ENCODE results near the gene SHC3. TPM values are rescaled to one million over a fixed set of nuclear protein-coding genes. Genes with fewer than 3 reads are reported as not detected.

The SHC3 gene
- total RNA-seq, 4 donors from 2014 or later = 2.3 to 4.9 (median 4.8) TPM

DNA sequence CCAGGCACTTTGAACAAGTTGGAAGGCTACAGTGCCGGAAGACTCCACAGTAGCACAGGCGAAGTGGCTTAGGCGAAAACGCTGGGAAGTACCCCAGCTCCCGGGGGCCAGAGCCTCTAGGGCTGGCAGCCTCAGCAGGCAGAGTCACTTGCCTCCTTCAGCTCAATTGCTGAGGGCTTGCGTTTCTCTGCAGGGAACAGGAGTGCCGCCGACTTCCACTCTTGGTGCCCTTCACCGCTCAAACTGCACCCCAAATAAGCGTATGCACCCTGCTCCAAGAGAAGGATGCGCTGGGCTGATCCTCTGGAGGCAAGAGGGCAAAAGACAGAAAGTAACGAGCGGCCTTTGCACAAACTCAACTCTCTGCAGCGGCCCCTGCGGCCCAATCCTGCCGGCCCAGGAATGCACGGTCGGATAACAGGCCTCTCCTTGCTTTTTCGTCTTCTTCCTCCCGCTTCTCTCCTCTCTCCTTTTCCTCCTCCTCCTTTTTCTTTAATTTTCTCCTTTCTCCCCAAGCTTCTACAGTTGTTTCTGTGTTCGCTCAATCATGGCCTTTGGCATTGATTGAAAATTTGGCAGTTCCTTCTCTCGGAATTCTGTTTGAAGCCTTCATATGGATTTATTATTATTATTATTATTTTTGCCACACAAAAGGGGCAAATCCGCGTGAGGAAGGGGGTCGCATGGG, 188.4 kb downstream of the SHC3 start:
- WGBS, 2 donors (ENCODE audit: low coverage in 1 of 2) = 29 to 67% methylated on average over 10 to 15 of the region's 25 CpGs
- no peak for ATAC-seq
- H3K27me3 ChIP-seq = no peaks in the 10 kb centered on the region
- peak overlapping the region; percentile 88 to 98 for H3K4me3 ChIP-seq
- H3K4me1 ChIP-seq = peaks cover 6 to 62% (median 7%) of the 10 kb centered on the region in 3 donors
- no peaks in the 10 kb centered on the region for H3K36me3 ChIP-seq
- TF ChIP-seq POLR2A (IDR thresholded peaks at IDR 0.05) = no peak
- TF ChIP-seq, protein P1, sequence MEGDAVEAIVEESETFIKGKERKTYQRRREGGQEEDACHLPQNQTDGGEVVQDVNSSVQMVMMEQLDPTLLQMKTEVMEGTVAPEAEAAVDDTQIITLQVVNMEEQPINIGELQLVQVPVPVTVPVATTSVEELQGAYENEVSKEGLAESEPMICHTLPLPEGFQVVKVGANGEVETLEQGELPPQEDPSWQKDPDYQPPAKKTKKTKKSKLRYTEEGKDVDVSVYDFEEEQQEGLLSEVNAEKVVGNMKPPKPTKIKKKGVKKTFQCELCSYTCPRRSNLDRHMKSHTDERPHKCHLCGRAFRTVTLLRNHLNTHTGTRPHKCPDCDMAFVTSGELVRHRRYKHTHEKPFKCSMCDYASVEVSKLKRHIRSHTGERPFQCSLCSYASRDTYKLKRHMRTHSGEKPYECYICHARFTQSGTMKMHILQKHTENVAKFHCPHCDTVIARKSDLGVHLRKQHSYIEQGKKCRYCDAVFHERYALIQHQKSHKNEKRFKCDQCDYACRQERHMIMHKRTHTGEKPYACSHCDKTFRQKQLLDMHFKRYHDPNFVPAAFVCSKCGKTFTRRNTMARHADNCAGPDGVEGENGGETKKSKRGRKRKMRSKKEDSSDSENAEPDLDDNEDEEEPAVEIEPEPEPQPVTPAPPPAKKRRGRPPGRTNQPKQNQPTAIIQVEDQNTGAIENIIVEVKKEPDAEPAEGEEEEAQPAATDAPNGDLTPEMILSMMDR (IDR thresholded peaks at IDR 0.05) = peak in 1 of 4 experiments; percentile 43
- no peaks in the 10 kb centered on the region for H3K9me3 ChIP-seq
- peak overlapping the region; percentile 90 to 98 (median 96) for H3K27ac ChIP-seq

DNA sequence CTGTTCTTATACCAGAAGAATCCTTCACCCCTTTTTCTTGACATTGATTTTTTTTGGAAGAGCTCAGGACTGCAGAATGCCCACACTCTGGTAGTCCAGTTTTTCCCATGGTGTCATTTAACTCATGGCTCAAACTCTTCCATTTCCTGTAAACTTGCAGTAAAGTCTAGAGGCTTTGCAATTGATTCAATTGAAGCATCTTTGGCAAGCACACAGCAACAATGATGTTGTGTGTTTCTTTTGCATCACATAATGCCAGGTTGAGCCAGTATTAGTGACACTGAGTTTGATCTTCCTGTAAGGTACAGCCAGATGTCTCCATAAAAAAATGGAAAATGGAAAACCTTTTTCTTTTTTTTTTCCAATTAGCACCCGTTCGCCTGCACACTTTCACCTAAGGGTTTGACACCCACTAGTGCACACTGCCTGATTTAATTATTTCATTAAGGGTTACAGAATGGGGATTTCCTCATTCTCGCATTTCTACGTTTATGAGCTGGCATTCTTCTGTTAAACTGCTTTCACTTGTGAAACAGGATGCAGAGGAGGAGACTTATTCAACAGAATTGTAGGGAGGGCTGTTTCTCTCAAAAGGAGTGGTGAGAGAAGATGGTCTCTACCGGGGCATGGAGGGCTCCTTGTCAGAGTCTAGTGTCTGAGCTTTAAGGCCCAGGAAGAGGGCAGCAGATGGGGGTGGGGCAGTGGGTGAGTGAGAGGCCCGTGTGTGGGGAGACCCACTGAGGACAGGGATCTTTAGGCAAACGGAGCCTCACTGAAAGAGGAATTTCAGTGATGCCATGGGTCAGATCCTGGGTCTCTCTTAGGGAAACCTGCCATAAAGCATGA, 189.6 kb downstream of the SHC3 start:
- TF ChIP-seq, protein P1 (IDR thresholded peaks at IDR 0.05) = no peak
- peak; percentile 58 for TF ChIP-seq POLR2AphosphoS5 (IDR thresholded peaks at IDR 0.05)
- 0 to 15% methylated on average over 5 of the region's 7 CpGs for WGBS, 2 donors (ENCODE audit: low coverage in 1 of 2)
- ATAC-seq = peak; percentile 18
- peaks cover 6 to 54% (median 7%) of the 10 kb centered on the region in 3 donors for H3K4me1 ChIP-seq
- peak overlapping the region; percentile 90 to 98 (median 96) for H3K27ac ChIP-seq
- H3K27me3 ChIP-seq = no peaks in the 10 kb centered on the region
- no peaks in the 10 kb centered on the region for H3K9me3 ChIP-seq
- no peak overlapping the region for H3K4me3 ChIP-seq
- H3K36me3 ChIP-seq = no peaks in the 10 kb centered on the region

DNA sequence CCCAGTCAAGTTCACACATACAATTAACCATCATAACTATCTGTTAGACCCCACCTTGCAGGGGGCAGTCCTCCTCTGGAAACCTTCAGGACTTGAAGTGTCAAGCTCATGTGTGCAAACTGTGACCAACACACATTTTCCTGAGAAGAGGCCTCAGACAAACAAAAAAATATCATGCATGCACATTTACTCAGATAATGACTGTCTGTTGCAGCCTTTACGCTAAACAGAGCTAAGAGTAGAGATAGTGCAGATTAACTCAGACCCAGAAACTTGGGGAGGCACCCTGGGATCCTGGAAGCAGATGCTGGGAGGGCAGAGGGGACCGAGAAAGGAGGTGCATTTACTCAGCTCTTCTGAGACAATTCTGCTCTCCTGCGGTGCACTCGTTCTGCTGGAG, 191.0 kb downstream of the SHC3 start:
- Histone ChIP-seq H3K27me3 (no peaks in the 10 kb centered on the region), H3K36me3 (no peaks in the 10 kb centered on the region), H3K9me3 (no peaks in the 10 kb centered on the region), H3K4me3 (no peak overlapping the region), H3K4me1 (peaks cover 6 to 40% (median 7%) of the 10 kb centered on the region in 3 donors), H3K27ac (no peak overlapping the region)
- WGBS, 2 donors (ENCODE audit: low coverage in 1 of 2) = 59 to 75% methylated on average over 4 of the region's 4 CpGs
- ATAC-seq = no peak
- TF ChIP-seq POLR2A (IDR thresholded peaks at IDR 0.05) = no peak
- TF ChIP-seq, protein P1 (IDR thresholded peaks at IDR 0.05) = no peak

DNA sequence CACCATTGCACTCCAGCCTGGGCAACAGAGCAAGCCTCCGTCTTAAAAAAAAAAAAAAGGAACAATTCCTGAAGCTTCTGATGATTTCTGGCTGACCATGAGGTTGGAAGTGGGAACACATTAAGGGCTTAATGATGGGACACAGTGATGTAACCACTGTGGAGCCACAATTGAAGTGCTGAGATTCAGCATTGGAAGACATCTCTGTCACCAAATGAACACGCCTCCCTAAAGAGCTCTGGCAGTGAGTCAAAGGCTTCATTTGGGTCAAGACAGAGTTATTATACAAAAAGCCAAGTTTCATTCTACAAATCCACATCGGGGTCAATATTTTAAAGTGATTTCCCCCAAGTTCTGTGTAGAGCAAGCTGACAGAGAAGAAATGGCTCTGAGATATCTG, 191.8 kb downstream of the SHC3 start:
- no peak for ATAC-seq
- no peak for TF ChIP-seq EP300 (IDR thresholded peaks at IDR 0.05)
- TF ChIP-seq, protein P1 (IDR thresholded peaks at IDR 0.05) = no peak
- TF ChIP-seq POLR2AphosphoS5 (IDR thresholded peaks at IDR 0.05) = no peak
- TF ChIP-seq POLR2A (IDR thresholded peaks at IDR 0.05) = no peak
- Histone ChIP-seq H3K4me1 (peaks cover 6 to 34% (median 7%) of the 10 kb centered on the region in 3 donors), H3K36me3 (no peaks in the 10 kb centered on the region), H3K27me3 (no peaks in the 10 kb centered on the region), H3K27ac (no peak overlapping the region), H3K9me3 (no peaks in the 10 kb centered on the region), H3K4me3 (no peak overlapping the region)
- 67 to 69% methylated on average over 2 to 3 of the region's 3 CpGs for WGBS, 2 donors (ENCODE audit: low coverage in 1 of 2)

Measured in gastroesophageal sphincter (tissue), 4 donors.